Kasumi-1 (cell line): Measurements from ENCODE around the gene MUTYH.
A peak's percentile ranks its signal among the peaks of the same experiment; 100 is the strongest.
"Not testable (repeated sequence)": the region's sequence is repeated elsewhere in the genome, so short reads cannot be mapped to it uniquely, and the experiment has no call there.

Experiments used
- DNase-seq, 2 experiments: peaks; one replicate each; lab custom pipeline; 2025; lab: John Stamatoyannopoulos, UW

Gene MUTYH

GRCh38 chr1:45321444-45321843 is 18.8 kb downstream of the MUTYH start:
- no peak for DNase-seq

DNA sequence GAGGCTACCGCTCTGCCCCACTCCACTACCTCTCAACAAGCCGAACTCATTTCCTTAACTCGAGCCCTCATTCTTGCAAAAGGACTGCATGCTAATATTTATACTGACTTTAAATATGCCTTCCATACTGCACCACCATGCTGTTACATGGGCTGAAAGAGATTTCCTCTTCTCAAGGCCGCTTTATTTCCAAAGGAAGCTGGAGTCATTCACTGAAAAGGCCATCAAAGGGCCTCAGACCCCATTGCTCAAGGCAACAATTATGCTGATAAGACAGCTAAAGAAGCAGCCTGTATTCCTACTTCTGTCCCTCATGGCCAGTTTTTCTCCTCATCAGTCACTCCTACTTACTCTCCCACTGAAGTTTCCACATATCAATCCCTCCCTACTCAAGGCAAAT is 20.5 kb downstream of the MUTYH start:
- DNase-seq = no peak

GRCh38 chr1:45317166-45317565 is 23.1 kb downstream of the MUTYH start:
- no peak for DNase-seq

DNA sequence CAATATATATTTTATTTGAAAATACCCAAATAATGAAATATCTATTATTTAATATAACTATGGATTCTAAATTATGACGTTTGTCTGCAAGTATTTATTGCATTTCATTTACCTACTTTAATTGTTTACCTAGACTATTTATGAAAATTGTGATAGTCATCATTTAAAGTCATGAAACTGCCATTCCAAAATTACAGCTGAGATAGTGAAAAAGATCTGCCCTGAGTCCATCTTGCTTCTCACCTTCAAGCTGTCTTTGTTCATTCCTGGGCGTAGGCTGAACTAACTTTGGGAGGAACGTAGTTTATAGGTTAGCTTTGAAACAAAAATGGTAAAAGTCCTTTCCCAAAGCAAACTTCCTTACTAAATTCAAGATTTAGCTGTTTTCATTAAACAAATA is 26.0 kb downstream of the MUTYH start:
- no peak for DNase-seq

DNA sequence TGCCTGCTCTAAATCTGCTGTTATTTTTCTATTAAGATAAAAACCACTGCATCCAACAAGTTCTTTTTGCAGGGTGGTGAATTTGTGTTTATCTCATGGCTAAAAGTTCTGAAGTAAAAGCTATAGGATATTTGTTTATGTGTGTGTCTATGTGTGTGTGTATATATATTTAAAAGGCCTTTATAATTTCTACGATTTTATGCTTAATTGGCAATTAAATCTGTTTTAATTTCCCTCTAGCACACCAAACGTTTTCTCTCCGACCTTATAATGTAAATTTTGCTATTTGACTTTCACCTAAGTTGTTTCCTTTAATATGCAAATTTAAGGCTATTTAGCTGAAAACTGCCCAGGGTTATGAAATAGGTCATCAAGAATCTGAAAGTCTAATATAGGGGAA is 33.3 kb downstream of the MUTYH start:
- no peak for DNase-seq

- DNase-seq = peak; percentile 14 to 16
Measured at GRCh38 chr1:45306319-45306718, 33.9 kb downstream of the MUTYH start.

- no peak for DNase-seq
Measured at GRCh38 chr1:45305231-45305630, 35.0 kb downstream of the MUTYH start.

- DNase-seq = no peak
Measured at GRCh38 chr1:45304311-45305081, 35.7 kb downstream of the MUTYH start.

DNA sequence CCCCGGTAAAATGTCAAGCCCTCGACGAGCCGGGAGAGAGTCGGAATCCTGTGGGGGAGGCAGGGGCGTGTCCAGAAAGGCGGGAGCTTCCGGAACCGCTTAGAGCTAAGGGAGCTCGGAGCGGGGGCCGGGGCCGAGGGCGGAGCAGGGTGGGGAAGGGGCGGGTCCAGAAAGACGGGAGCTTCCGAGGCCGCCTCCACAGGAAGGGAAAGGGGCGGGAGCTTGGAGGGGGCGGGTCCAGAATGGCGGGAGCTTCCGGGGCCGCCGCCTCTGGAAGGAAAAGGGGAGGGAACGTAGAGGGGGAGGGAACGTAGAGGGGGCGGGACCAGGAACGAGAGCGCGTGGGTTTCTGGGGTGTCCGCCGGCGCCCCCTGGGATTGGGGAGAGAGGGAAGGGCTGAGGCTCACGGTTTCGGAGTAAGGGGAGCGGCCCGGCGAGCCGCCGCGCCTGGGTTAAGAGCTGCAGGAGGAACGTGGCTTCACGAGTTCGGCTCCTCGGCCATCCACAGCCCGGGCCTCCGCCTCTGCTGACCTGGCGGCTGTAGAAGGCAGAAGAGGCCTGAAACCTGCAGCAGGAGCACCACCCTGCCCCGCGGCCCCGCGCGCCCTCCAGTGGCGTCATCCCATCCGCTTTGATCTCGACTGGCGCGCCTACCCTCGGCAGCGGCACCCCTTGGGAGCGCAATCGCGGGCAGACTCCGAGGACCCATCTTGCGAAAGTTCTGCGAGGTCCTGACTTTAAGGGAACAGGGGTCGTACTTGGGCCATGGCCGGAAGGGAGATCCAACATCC is 36.5 kb downstream of the MUTYH start:
- DNase-seq = peak; percentile 93 to 97

GRCh38 chr1:45302505-45303150 is 37.6 kb downstream of the MUTYH start:
- no peak for DNase-seq

- no peak for DNase-seq
Measured at GRCh38 chr1:45300669-45300997, 39.6 kb downstream of the MUTYH start.

DNA sequence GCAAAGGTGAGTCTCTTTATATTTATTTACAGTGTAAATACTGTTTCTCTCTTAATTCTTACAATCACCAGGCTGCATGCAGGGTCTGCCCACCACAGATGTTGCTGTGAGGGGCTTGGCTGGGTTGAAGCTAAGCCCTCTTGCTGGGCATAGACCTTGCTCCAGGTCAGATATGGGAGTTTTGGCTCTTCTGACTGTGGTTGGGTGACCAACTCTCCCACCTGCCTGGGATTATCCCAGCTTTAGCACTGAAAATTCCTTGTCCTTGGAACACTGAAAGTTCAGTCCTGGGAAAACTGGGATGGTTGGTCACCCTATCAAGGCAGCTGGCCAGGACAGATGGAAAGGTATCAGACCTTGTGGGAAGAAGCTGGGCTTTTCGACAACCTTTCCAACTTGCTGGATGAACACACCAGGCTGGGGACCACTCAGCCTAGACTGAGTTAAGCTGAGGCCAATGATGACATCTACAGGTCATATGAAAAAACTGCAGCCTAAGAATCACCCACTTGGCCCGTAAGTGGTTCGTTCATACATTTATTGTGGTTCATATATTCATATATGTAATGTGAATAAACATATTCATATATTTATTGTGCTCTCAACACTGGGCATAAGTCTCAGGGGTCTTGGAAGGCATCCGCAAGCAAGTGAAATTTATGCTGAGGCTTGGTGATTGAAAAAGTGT is 40.1 kb downstream of the MUTYH start:
- peak; percentile 82 to 86 for DNase-seq

DNA sequence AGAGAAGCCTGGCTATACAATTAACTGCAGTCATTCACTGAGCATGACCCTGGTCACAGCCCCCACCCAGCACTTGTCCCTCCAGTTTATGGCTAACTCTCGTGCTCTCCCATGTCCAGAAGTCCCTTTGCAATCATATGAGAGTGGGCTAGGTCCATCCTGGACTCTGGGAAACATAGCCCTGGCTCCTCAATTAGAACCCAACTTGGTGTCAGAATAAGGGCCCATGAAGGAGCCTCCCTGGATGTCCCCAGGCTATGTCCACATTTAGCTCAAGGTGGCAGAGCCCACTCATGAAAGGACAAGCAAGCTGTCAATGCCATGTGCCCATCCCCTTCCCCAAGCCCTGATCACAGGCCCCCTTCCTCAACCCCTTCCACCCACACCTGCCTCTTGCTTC is 40.9 kb downstream of the MUTYH start:
- no peak for DNase-seq

GRCh38 chr1:45297666-45298356 is 42.4 kb downstream of the MUTYH start:
- no peak for DNase-seq

DNA sequence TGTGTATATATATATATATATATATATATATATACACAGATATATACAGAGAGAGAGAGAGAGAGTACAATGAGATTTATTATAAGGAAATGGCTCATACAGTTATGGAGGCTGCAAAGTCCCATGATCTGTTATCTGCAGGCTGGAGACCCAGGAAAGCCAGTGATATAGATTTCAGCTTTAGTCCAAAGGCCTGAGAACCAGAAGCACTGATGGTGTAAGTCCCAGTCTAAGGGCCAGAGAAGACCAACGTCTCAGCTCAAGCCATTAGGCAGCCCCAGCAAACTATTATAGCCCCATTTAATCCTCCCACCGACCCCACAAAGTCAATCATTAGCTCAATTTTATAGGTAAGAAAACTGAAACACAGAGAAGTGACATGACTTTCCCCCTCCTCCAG is 48.5 kb downstream of the MUTYH start:
- DNase-seq = no peak

- DNase-seq = not testable (repeated sequence)
Measured at GRCh38 chr1:45291002-45291401, 49.2 kb downstream of the MUTYH start.

- not testable (repeated sequence) for DNase-seq
Measured at GRCh38 chr1:45286521-45286920, 53.7 kb downstream of the MUTYH start.

DNA sequence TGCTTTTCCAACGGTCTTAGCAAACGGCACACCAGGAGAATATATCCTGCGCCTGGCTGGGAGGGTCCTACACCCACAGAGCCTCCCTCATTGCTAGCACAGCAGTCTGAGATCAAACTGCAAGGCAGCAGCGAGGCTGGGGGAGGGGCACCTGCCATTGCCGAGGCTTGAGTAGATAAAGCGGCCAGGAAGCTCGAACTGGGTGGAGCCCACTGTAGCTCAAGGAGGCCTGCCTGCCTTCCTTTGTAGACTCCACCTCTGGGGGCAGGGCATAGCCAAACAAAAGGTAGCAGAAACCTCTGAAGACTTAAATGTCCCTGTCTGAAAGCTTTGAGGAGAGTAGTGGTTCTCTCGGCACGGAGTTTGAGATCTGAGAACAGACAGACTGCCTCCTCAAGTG is 55.4 kb downstream of the MUTYH start:
- DNase-seq = not testable (repeated sequence)

GRCh38 chr1:45282351-45282750 is 57.9 kb downstream of the MUTYH start:
- peak; percentile 22 to 47 for DNase-seq
